GM21529 (cell line): ENCODE results near the gene DOCK1.
"Not testable (repeated sequence)": the region's sequence is repeated elsewhere in the genome, so short reads cannot be mapped to it uniquely, and the experiment has no call there.

Experiments used
- ATAC-seq: cut with Tn5 transposase; IDR thresholded peaks from one replicate; pipeline ENCODE4 v1.9.1; 2021; ENCODE audit not compliant: unreplicated experiment

DOCK1 gene

GRCh38 chr10:127298381-127298780 lies 393.2 kb downstream of the DOCK1 start:
- ATAC-seq = no peak

GRCh38 chr10:127299192-127299591 lies 394.0 kb downstream of the DOCK1 start:
- not testable (repeated sequence) for ATAC-seq

GRCh38 chr10:127299956-127300689 lies 394.9 kb downstream of the DOCK1 start:
- no peak for ATAC-seq

GRCh38 chr10:127300868-127301321 lies 395.7 kb downstream of the DOCK1 start:
- ATAC-seq = no peak

- no peak for ATAC-seq
Observed at GRCh38 chr10:127302343-127302742, 397.1 kb downstream of the DOCK1 start.

GRCh38 chr10:127303105-127303504 lies 397.9 kb downstream of the DOCK1 start:
- ATAC-seq = no peak

- no peak for ATAC-seq
Observed at GRCh38 chr10:127303746-127304145, 398.5 kb downstream of the DOCK1 start.

GRCh38 chr10:127306479-127306878 lies 401.3 kb downstream of the DOCK1 start:
- no peak for ATAC-seq

- ATAC-seq = no peak
Observed at GRCh38 chr10:127307338-127307737, 402.1 kb downstream of the DOCK1 start.

- no peak for ATAC-seq
Observed at GRCh38 chr10:127308031-127308430, 402.8 kb downstream of the DOCK1 start.

- not testable (repeated sequence) for ATAC-seq
Observed at GRCh38 chr10:127309619-127310018, 404.4 kb downstream of the DOCK1 start.

GRCh38 chr10:127310430-127310829 lies 405.2 kb downstream of the DOCK1 start:
- no peak for ATAC-seq

GRCh38 chr10:127310923-127311322 lies 405.7 kb downstream of the DOCK1 start:
- ATAC-seq = no peak

GRCh38 chr10:127313996-127314700 lies 408.9 kb downstream of the DOCK1 start:
- no peak for ATAC-seq

- no peak for ATAC-seq
Observed at GRCh38 chr10:127314797-127315196, 409.6 kb downstream of the DOCK1 start.

GRCh38 chr10:127315888-127316287 lies 410.7 kb downstream of the DOCK1 start:
- ATAC-seq = no peak

- no peak for ATAC-seq
Observed at GRCh38 chr10:127318396-127318795, 413.2 kb downstream of the DOCK1 start.

- no peak for ATAC-seq
Observed at GRCh38 chr10:127319271-127319670, 414.0 kb downstream of the DOCK1 start.

GRCh38 chr10:127319691-127320090 lies 414.5 kb downstream of the DOCK1 start:
- ATAC-seq = no peak

- ATAC-seq = no peak
Observed at GRCh38 chr10:127320176-127320575, 414.9 kb downstream of the DOCK1 start.

- ATAC-seq = no peak
Observed at GRCh38 chr10:127322286-127322685, 417.1 kb downstream of the DOCK1 start.

- ATAC-seq = no peak
Observed at GRCh38 chr10:127325506-127325905, 420.3 kb downstream of the DOCK1 start.
